Upper lobe of left lung (tissue), 4 donors: ENCODE results near the gene LTBP1.

Source experiments
- POLR2AphosphoS5 ChIP-seq, 2 donors: sonication (generic); formaldehyde crosslinking; IDR thresholded peaks; one replicate each; pipeline ENCODE4 v1.5.1; 2017; ENCODE audit warnings: antibody characterized with exemption in 2 of 2
- TF ChIP-seq, protein P1 (sequence below), 6 experiments: fragments of 450-650 bp in 4 of 6; fragments of 200-600 bp in 2 of 6; sonication (generic) in 2 of 6; IDR thresholded peaks; one replicate each; pipeline ENCODE4 v1.5.1; 2016 to 2019; ENCODE audit warnings: antibody characterized with exemption in 6 of 6

DNA sequence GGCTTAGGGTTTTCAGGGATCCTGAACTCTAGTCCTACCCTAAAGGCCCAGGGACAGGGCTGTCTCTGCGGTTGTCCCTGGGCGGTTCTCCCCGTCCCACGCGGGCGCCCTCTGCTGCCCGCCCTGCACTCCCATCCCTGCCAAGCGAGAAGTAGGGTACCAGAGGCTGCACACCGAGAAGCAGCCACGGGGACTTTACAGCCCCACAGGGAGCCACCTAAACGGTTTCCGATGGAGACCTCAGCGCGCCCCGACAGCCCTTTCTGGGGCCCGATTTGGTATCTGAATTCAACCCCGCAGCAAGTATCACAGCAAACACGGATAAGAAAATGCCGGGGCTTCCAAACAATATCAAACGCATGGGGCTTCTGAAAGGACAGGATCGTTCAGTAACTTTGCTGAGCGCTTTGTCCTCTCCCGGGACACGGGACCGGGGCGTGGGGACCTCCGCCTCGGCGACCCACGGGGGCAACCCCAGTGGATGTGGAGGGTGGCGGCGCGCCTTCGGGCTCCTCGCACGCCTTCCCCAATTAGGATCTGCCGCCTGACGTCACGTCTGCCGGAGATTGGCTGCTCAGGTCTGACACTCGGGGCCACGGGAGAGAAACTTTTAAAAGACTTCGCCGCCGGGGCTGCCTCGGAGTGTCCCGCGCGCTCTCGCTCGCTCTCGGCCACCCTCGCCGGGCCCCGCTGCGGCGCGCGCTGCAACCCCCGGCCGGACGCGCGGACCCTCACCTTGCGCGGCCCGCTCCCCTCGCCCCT lies at the start of gene LTBP1:
- TF ChIP-seq, protein P1, sequence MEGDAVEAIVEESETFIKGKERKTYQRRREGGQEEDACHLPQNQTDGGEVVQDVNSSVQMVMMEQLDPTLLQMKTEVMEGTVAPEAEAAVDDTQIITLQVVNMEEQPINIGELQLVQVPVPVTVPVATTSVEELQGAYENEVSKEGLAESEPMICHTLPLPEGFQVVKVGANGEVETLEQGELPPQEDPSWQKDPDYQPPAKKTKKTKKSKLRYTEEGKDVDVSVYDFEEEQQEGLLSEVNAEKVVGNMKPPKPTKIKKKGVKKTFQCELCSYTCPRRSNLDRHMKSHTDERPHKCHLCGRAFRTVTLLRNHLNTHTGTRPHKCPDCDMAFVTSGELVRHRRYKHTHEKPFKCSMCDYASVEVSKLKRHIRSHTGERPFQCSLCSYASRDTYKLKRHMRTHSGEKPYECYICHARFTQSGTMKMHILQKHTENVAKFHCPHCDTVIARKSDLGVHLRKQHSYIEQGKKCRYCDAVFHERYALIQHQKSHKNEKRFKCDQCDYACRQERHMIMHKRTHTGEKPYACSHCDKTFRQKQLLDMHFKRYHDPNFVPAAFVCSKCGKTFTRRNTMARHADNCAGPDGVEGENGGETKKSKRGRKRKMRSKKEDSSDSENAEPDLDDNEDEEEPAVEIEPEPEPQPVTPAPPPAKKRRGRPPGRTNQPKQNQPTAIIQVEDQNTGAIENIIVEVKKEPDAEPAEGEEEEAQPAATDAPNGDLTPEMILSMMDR (IDR thresholded peaks at IDR 0.05) = peak; percentile 40 to 62 (median 54)
- TF ChIP-seq POLR2AphosphoS5 (IDR thresholded peaks at IDR 0.05) = no peak
